Adipocyte (in vitro differentiated cells): ENCODE measurements around the gene IL17RE.
A peak's percentile ranks its signal among the peaks of the same experiment; 100 is the strongest.

Source experiments
- DNase-seq: peaks from one replicate; pipeline ENCODE4 v3.0.0-alpha.2; 2015; ENCODE audit warnings: low read depth
- H3K27me3 ChIP-seq: replicated peaks from 2 replicates; pipeline ENCODE4 v1.7.0; 2013; ENCODE audit warnings: mild to moderate bottlenecking, low read length, moderate library complexity; ENCODE audit not compliant: control insufficient read depth, insufficient read depth
- H3K36me3 ChIP-seq: 2 replicates; pipeline ENCODE4 v1.7.0; 2013; ENCODE audit warnings: low read length, mild to moderate bottlenecking, moderate library complexity; ENCODE audit not compliant: control insufficient read depth, insufficient read depth, severe bottlenecking
- H3K4me1 ChIP-seq: 2 replicates; pipeline ENCODE4 v1.7.0; 2013; ENCODE audit warnings: mild to moderate bottlenecking, low read length, moderate library complexity; ENCODE audit not compliant: control insufficient read depth, insufficient read depth
- H3K4me3 ChIP-seq: 2 replicates; pipeline ENCODE4 v1.7.0; 2013; ENCODE audit warnings: mild to moderate bottlenecking, low read length, moderate library complexity
- H3K9ac ChIP-seq: 2 replicates; pipeline ENCODE4 v1.7.0; 2013; ENCODE audit warnings: mild to moderate bottlenecking, low read length, moderate library complexity
- H3K9me3 ChIP-seq: 2 replicates; pipeline ENCODE4 v1.7.0; 2013; ENCODE audit warnings: mild to moderate bottlenecking, low read length, moderate library complexity; ENCODE audit not compliant: control insufficient read depth

IL17RE gene

DNA sequence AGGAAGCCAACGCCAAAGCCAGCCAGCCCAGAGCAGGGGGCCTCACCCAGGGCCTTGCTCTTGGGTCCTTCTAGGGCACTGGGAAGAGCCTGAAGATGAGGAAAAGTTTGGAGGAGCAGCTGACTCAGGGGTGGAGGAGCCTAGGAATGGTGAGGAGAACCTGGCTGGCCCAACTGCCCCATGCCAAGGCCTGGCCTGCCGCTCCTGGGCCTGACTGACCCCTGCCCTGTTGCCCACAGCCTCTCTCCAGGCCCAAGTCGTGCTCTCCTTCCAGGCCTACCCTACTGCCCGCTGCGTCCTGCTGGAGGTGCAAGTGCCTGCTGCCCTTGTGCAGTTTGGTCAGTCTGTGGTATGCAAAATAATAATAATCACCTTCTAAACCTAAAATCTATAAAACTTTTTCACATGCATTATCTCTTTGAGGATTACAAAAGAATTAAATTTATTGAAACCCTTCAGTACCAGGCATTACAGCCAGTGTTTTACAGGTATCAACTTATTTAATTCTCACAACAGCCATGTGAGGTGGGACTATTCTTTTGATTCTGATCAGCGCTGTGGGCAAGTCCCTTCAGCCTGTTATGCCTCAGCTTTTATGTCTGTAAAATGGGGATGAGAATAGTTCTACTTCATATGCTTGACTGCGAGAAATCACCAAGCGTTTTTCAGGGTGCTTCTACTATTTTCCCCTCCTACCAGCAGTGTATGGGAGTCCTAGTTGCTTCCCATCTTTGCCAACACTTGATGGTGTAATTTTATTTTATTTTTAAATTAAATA is 15.8 kb downstream of the IL17RE start:
- no peak for DNase-seq
- Histone ChIP-seq H3K4me3 (peak overlapping the region; percentile 81), H3K4me1 (peaks cover 40% of the 10 kb centered on the region), H3K27me3 (no peaks in the 10 kb centered on the region), H3K36me3 (peaks cover 23% of the 10 kb centered on the region), H3K9ac (peak overlapping the region; percentile 98), H3K9me3 (no peaks in the 10 kb centered on the region)

DNA sequence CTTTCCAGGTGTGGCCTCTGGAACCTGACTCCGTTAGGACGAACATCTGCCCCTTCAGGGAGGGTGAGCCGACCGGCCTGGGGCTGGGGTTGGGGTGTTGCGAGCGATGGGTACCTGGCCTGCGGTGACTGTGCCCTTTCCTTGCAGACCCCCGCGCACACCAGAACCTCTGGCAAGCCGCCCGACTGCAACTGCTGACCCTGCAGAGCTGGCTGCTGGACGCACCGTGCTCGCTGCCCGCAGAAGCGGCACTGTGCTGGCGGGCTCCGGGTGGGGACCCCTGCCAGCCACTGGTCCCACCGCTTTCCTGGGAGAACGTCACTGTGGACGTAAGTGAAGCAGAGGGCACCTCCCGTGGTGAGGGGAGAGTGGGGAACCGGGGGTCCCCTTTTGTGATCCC is 25.5 kb downstream of the IL17RE start:
- peaks cover 8% of the 10 kb centered on the region for H3K4me1 ChIP-seq
- H3K9me3 ChIP-seq, result no peaks in the 10 kb centered on the region
- DNase-seq, result no peak
- H3K4me3 ChIP-seq, result no peak overlapping the region
- no peaks in the 10 kb centered on the region for H3K27me3 ChIP-seq
- H3K36me3 ChIP-seq, result peaks cover 51% of the 10 kb centered on the region
- no peak overlapping the region for H3K9ac ChIP-seq

DNA sequence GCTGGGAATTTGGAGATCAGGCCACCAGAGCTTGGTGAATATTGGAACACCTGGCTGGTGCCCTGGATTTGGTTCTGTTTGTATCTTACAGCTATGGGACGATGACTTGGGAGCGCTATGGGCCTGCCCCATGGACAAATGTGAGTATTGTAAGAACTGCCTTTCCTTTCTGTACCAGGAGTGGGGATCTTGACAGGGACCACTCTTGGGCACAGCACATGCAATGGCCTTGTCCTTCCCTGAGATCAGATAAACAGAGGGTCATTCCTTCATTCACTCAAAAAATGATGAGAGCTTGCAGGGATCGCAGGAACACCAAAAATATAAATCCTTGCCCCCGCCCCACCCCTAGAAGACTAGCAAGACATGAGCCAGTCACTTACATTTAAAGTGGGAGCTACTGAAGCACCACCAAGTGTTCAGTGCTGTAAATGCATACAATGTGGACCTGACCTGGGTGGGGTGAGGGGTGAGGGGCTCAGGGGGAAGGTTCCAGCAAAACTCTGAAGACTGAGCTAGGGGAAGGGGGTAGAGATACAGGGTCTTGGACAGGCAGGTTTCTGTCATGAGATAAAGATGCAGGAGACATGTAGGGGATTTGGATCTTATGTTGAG is 28.3 kb downstream of the IL17RE start:
- H3K4me1 ChIP-seq, result peaks cover 25% of the 10 kb centered on the region
- peak; percentile 14 for DNase-seq
- H3K4me3 ChIP-seq, result no peak overlapping the region
- H3K27me3 ChIP-seq, result no peaks in the 10 kb centered on the region
- peaks cover 35% of the 10 kb centered on the region for H3K36me3 ChIP-seq
- no peak overlapping the region for H3K9ac ChIP-seq
- no peaks in the 10 kb centered on the region for H3K9me3 ChIP-seq

DNA sequence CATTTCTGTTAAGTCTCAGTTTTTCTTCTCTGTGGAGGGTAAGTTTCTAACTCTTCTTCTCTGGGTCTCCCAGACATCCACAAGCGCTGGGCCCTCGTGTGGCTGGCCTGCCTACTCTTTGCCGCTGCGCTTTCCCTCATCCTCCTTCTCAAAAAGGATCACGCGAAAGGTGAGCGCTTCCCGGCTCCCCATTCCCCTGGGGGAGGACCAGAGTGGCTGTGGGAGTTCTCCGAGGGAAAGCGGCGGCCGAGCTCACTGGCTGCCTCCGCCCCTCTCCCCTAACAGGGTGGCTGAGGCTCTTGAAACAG is 29.8 kb downstream of the IL17RE start:
- H3K4me3 ChIP-seq, result peak overlapping the region; percentile 89
- no peak for DNase-seq
- no peaks in the 10 kb centered on the region for H3K27me3 ChIP-seq
- H3K9ac ChIP-seq, result peak overlapping the region; percentile 81
- H3K4me1 ChIP-seq, result peaks cover 29% of the 10 kb centered on the region
- H3K36me3 ChIP-seq, result peaks cover 36% of the 10 kb centered on the region
- no peaks in the 10 kb centered on the region for H3K9me3 ChIP-seq

DNA sequence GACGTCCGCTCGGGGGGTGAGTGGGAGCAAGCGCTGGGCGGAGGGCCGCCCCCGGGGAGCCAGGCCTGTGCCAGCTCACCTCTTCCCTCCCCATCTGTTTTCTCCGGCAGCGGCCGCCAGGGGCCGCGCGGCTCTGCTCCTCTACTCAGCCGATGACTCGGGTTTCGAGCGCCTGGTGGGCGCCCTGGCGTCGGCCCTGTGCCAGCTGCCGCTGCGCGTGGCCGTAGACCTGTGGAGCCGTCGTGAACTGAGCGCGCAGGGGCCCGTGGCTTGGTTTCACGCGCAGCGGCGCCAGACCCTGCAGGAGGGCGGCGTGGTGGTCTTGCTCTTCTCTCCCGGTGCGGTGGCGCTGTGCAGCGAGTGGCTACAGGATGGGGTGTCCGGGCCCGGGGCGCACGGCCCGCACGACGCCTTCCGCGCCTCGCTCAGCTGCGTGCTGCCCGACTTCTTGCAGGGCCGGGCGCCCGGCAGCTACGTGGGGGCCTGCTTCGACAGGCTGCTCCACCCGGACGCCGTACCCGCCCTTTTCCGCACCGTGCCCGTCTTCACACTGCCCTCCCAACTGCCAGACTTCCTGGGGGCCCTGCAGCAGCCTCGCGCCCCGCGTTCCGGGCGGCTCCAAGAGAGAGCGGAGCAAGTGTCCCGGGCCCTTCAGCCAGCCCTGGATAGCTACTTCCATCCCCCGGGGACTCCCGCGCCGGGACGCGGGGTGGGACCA is 30.4 kb downstream of the IL17RE start:
- Histone ChIP-seq H3K4me3 (peak overlapping the region; percentile 89), H3K27me3 (no peaks in the 10 kb centered on the region), H3K9ac (peak overlapping the region; percentile 81), H3K9me3 (no peaks in the 10 kb centered on the region), H3K36me3 (peaks cover 38% of the 10 kb centered on the region), H3K4me1 (peaks cover 32% of the 10 kb centered on the region)
- peak; percentile 90 for DNase-seq

DNA sequence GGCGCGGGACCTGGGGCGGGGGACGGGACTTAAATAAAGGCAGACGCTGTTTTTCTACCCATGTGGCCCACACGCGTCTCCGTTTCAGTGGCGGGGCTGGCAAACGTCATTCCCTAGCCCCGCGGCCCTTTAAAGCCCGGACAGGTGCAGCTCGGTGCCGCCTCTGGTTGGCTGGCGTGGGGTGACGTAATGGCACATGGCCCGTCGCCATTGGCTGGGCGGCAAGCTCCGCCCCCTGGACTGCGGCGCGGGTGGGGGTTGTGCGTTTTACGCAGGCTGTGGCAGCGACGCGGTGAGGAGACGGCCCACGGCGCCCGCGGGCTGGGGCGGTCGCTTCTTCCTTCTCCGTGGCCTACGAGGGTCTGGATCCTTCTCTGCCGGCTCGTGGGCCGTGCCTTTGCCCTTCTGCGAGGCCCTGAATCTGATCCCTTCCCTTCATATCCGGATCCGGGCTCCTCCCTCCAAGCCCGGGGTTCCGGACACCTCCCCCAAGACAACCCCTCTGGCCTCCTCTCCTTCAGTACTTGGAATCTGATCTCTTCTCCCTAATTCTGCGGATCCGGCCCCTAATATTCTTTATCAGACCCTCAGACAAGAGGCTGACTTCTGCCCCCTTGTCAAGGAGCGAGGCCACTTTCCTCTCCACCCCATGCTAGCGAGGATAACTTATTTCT is 31.1 kb downstream of the IL17RE start, which contains the start of gene CRELD1:
Gene CRELD1, plus strand, starts transcription at position 274 of the 674 bp plus-strand sequence. CDS start 605 bp downstream, outside the sequence.
- no peaks in the 10 kb centered on the region for H3K27me3 ChIP-seq
- H3K9me3 ChIP-seq, result no peaks in the 10 kb centered on the region
- peak within 1 kb of the TSS; percentile 89 for H3K9ac ChIP-seq
- peaks cover 31% of the 10 kb centered on the region for H3K36me3 ChIP-seq
- DNase-seq, result peak; percentile 96
- peak within 1 kb of the TSS; percentile 89 for H3K4me3 ChIP-seq
- H3K4me1 ChIP-seq, result peaks cover 32% of the 10 kb centered on the region

DNA sequence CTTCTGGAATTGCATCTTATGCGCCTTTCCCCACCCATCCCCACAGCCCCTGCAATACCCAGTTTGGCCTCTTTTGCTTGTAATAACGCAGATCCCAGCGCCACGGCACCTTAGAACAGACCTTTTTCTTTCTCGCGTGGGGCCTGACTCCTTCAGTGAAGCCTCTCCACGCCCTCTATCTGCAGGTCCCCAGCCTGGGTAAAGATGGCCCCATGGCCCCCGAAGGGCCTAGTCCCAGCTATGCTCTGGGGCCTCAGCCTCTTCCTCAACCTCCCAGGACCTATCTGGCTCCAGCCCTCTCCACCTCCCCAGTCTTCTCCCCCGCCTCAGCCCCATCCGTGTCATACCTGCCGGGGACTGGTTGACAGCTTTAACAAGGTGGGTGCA is 31.6 kb downstream of the IL17RE start:
- no peaks in the 10 kb centered on the region for H3K9me3 ChIP-seq
- no peaks in the 10 kb centered on the region for H3K27me3 ChIP-seq
- H3K4me1 ChIP-seq, result peaks cover 32% of the 10 kb centered on the region
- H3K4me3 ChIP-seq, result peak overlapping the region; percentile 89
- H3K9ac ChIP-seq, result peak overlapping the region; percentile 89
- peaks cover 27% of the 10 kb centered on the region for H3K36me3 ChIP-seq
- peak; percentile 48 for DNase-seq

DNA sequence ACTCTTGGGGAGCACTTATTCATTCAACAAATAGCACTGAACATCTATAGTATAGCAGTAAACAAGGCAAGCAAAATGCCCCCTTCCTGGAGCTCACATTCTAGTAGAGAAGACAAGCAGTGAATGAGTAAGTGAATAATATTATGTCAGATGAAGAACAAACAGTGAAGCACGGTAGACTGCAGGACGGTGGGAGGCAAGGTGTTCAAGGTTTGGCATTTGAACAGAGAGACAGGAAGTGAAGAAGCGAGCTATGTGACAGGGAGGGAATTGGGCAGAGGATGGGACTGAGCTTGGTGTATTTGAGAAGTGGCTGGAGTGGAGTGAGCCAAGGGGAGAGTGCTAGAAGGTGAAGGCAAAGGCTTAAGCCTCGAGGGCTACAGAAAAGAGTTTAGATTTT is 32.3 kb downstream of the IL17RE start:
- Histone ChIP-seq H3K9me3 (no peaks in the 10 kb centered on the region), H3K4me1 (peaks cover 32% of the 10 kb centered on the region), H3K36me3 (peaks cover 20% of the 10 kb centered on the region), H3K9ac (peak overlapping the region; percentile 89), H3K4me3 (peak overlapping the region; percentile 89), H3K27me3 (no peaks in the 10 kb centered on the region)
- DNase-seq, result no peak

DNA sequence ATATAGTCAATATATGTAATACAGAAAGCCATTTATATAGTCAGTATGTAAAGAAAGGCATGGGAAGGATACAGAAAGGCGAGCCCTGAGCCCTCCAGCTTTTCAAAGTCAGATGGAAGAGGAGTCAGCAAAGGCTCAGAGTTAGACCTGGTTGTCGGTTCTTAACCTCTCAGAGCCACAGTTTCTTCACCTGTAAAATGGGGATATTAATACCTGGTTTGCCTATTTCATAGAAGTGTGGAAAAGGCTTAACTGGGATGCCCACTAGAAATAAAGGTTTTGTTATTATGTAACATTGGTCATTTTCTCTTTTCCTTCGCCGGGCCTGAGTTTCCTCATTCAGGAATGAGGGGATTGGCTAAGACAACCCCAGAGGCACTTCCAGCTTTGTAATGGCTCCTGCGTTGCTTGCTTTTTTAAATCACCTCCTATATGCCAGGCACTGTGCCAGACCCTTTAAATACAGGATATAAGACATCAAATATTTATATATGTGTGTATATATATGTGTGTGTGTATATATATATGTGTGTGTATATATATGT is 33.4 kb downstream of the IL17RE start:
- Histone ChIP-seq H3K9me3 (no peaks in the 10 kb centered on the region), H3K27me3 (no peaks in the 10 kb centered on the region), H3K4me1 (peaks cover 32% of the 10 kb centered on the region), H3K9ac (no peak overlapping the region), H3K4me3 (no peak overlapping the region), H3K36me3 (peaks cover 11% of the 10 kb centered on the region)
- DNase-seq, result no peak

DNA sequence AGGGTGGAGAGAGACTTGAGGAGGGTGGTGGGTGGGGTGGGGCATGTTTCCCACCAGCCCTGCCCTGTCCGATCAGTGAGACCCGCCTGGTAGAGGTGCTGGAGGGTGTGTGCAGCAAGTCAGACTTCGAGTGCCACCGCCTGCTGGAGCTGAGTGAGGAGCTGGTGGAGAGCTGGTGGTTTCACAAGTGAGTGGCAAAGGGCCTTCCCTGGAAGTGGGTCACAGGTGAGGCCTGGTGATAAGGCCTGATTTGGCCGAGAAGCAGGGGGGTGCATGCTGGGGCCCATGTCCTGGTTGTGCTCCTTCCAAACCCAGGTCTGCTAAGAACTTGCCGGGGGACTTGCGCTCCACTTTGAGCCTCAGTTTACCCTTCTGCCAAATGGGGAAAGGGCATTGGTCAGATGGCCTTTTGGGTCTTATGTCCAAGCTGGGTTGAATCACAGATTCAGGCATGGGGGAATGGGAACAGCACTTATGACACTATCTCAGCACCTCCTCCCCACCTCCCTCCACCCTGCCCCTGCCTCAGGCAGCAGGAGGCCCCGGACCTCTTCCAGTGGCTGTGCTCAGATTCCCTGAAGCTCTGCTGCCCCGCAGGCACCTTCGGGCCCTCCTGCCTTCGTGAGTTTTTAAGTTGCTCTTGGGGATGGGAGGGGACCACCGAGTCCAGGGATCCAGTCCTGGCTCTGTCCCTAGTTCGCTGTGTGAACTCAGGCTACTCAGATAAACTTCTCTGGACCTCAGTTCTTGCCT is 35.0 kb downstream of the IL17RE start:
- H3K27me3 ChIP-seq, result no peaks in the 10 kb centered on the region
- DNase-seq, result no peak
- H3K9ac ChIP-seq, result no peak overlapping the region
- H3K4me3 ChIP-seq, result no peak overlapping the region
- H3K36me3 ChIP-seq, result peaks cover 13% of the 10 kb centered on the region
- peaks cover 28% of the 10 kb centered on the region for H3K4me1 ChIP-seq
- no peaks in the 10 kb centered on the region for H3K9me3 ChIP-seq
